H1 (cell line): Measurements from ENCODE around the gene OTUD6A. TPM values are rescaled to one million over a fixed set of nuclear protein-coding genes. Genes with fewer than 3 reads are reported as not detected.

ENCODE experiments used
- CTCF ChIA-PET: fragments of 300-600 bp; sonication (Branson Sonifier 250); formaldehyde crosslinking; loops from one replicate; lab custom pipeline; 2021; ENCODE audit not compliant: partially characterized antibody; lab: Charles Lee
- POLR2A ChIA-PET: fragments of 300-600 bp; sonication (Branson Sonifier 250); formaldehyde crosslinking; loops from one replicate; lab custom pipeline; 2021; ENCODE audit warnings: inconsistent platforms; ENCODE audit not compliant: partially characterized antibody; lab: Charles Lee
- DNase-seq, 2 experiments: peaks; one replicate each; pipeline versions ENCODE4 v3.0.0 to v3.0.0-alpha.2; 2010 to 2022; ENCODE audit warnings: low spot score in 2 of 2, low read depth in 1 of 2, mixed read lengths in 1 of 2
- FAIRE-seq: peaks from 2 replicates; lab custom pipeline; 2011; peaks lifted over from hg19 to GRCh38; lab: Jason Lieb, UNC
- H2AFZ ChIP-seq: 2 replicates; pipeline ENCODE4 v1.8.1; 2012; ENCODE audit warnings: low read length, inconsistent platforms
- H2AK5ac ChIP-seq: 2 replicates; pipeline ENCODE4 v1.6.1; 2013; ENCODE audit warnings: low read depth, low read length
- H2BK120ac ChIP-seq: replicated peaks from 2 replicates; pipeline ENCODE3; 2013; ENCODE audit warnings: low read depth, low read length, inconsistent platforms
- H2BK12ac ChIP-seq: 2 replicates; pipeline ENCODE4 v1.6.1; 2013; ENCODE audit warnings: low read depth, low read length
- H2BK15ac ChIP-seq: 2 replicates; pipeline ENCODE4 v1.6.1; 2013; ENCODE audit warnings: low read length
- H2BK20ac ChIP-seq: 2 replicates; pipeline ENCODE4 v1.6.1; 2013; ENCODE audit warnings: low read length
- H2BK5ac ChIP-seq: 2 replicates; pipeline ENCODE4 v1.6.1; 2013; ENCODE audit warnings: low read depth, low read length
- H3K14ac ChIP-seq: 2 replicates; pipeline ENCODE4 v1.6.1; 2013; ENCODE audit warnings: inconsistent platforms; ENCODE audit not compliant: insufficient read length
- H3K18ac ChIP-seq: 2 replicates; pipeline ENCODE4 v1.6.1; 2013; ENCODE audit warnings: low read length; ENCODE audit errors: extremely low read depth
- H3K23ac ChIP-seq: 2 replicates; pipeline ENCODE4 v1.6.1; 2013; ENCODE audit warnings: inconsistent platforms; ENCODE audit not compliant: insufficient read length
- H3K23me2 ChIP-seq: 2 replicates; pipeline ENCODE4 v1.6.1; 2013; ENCODE audit warnings: low read depth, low read length
- H3K27ac ChIP-seq: 2 replicates; pipeline ENCODE4 v1.6.1; 2011; ENCODE audit warnings: low read depth, low read length, inconsistent platforms
- H3K27me3 ChIP-seq, 4 experiments: replicated peaks in 1 of 4; 1 replicate in 1 of 4; 2 replicates in 3 of 4; pipeline versions ENCODE4 v1.6.1 to v1.8.1; 2011 to 2013; ENCODE audit warnings: low read length in 3 of 4, mild to moderate bottlenecking in 3 of 4, inconsistent platforms in 2 of 4, mixed read lengths in 2 of 4, moderate library complexity in 1 of 4; ENCODE audit not compliant: control insufficient read depth in 3 of 4, insufficient read depth in 3 of 4; ENCODE audit errors: extremely low read depth in 1 of 4
- H3K36me3 ChIP-seq, 4 experiments: 2 replicates each; pipeline versions ENCODE4 v1.6.1 to v1.8.1; 2011 to 2013; ENCODE audit warnings: mild to moderate bottlenecking in 4 of 4, low read length in 3 of 4, moderate library complexity in 2 of 4, control low read depth in 1 of 4, inconsistent platforms in 1 of 4; ENCODE audit not compliant: insufficient read depth in 4 of 4, control insufficient read depth in 2 of 4
- H3K4ac ChIP-seq: replicated peaks from 2 replicates; pipeline ENCODE3; 2013; ENCODE audit warnings: low read length, low read depth, mixed read lengths, inconsistent platforms; ENCODE audit not compliant: insufficient read length
- H3K4me1 ChIP-seq, 4 experiments: replicated peaks in 1 of 4; 1 replicate in 1 of 4; 2 replicates in 3 of 4; pipeline versions ENCODE4 v1.6.1 to v1.8.1; 2011 to 2013; ENCODE audit warnings: low read length in 3 of 4, inconsistent platforms in 2 of 4, mixed read lengths in 1 of 4; ENCODE audit not compliant: insufficient read depth in 4 of 4, control insufficient read depth in 3 of 4
- H3K4me2 ChIP-seq, 2 experiments: 2 replicates each; pipeline versions ENCODE4 v1.6.1 to v1.8.1; 2011 to 2013; ENCODE audit warnings: low read depth in 2 of 2, low read length in 2 of 2, control low read depth in 1 of 2, inconsistent platforms in 1 of 2, mild to moderate bottlenecking in 1 of 2; ENCODE audit not compliant: insufficient read depth in 1 of 2
- H3K4me3 ChIP-seq, 4 experiments: fragments of 200-600, 300-600 bp in 1 of 4; sonication (generic), shearing (Covaris generic), sonication (Bioruptor Twin) in 1 of 4; 2 replicates each; pipeline versions ENCODE4 v1.5.1 to v1.8.1; 2011 to 2016; ENCODE audit warnings: low read length in 4 of 4, low read depth in 3 of 4, control low read depth in 2 of 4, inconsistent platforms in 2 of 4, mild to moderate bottlenecking in 2 of 4, mixed read lengths in 1 of 4, moderate library complexity in 1 of 4; ENCODE audit not compliant: insufficient read depth in 2 of 4; ENCODE audit errors: extremely low read depth in 1 of 4
- H3K56ac ChIP-seq: replicated peaks from 2 replicates; pipeline ENCODE3; 2013; ENCODE audit warnings: low read depth, mild to moderate bottlenecking, mixed read lengths, low read length, inconsistent platforms; ENCODE audit not compliant: insufficient read length
- H3K79me1 ChIP-seq: 2 replicates; pipeline ENCODE4 v1.6.1; 2013; ENCODE audit warnings: low read depth, low read length, control low read depth
- H3K79me2 ChIP-seq, 2 experiments: 2 replicates each; pipeline versions ENCODE4 v1.6.1 to v1.8.1; 2012 to 2013; ENCODE audit warnings: low read length in 2 of 2, mild to moderate bottlenecking in 2 of 2, inconsistent platforms in 1 of 2; ENCODE audit not compliant: insufficient read depth in 2 of 2, control insufficient read depth in 1 of 2
- H3K9ac ChIP-seq, 4 experiments: replicated peaks in 1 of 4; 1 replicate in 1 of 4; 2 replicates in 3 of 4; pipeline versions ENCODE4 v1.6.1 to v1.8.1; 2011 to 2013; ENCODE audit warnings: low read depth in 3 of 4, low read length in 3 of 4, control low read depth in 2 of 4, mild to moderate bottlenecking in 2 of 4, moderate library complexity in 2 of 4, inconsistent platforms in 1 of 4; ENCODE audit errors: extremely low read depth in 1 of 4
- H3K9me3 ChIP-seq, 2 experiments: 2 replicates each; pipeline versions ENCODE4 v1.6.1 to v1.8.1; 2012 to 2013; ENCODE audit warnings: mild to moderate bottlenecking in 2 of 2, moderate library complexity in 2 of 2, control low read depth in 1 of 2, inconsistent platforms in 1 of 2, low read depth in 1 of 2, low read length in 1 of 2, mixed read lengths in 1 of 2; ENCODE audit not compliant: insufficient read depth in 2 of 2
- H4K20me1 ChIP-seq, 2 experiments: replicated peaks in 1 of 2; 2 replicates each; pipeline versions ENCODE3 to v1.8.1; 2011 to 2013; ENCODE audit warnings: inconsistent platforms in 2 of 2, low read length in 2 of 2, mild to moderate bottlenecking in 1 of 2; ENCODE audit not compliant: insufficient read depth in 2 of 2, control insufficient read depth in 1 of 2
- H4K5ac ChIP-seq: 2 replicates; pipeline ENCODE4 v1.6.1; 2013; ENCODE audit warnings: low read length, low read depth, mixed read lengths, inconsistent platforms; ENCODE audit not compliant: insufficient read length
- H4K8ac ChIP-seq: 2 replicates; pipeline ENCODE4 v1.8.0; 2013; ENCODE audit warnings: mild to moderate bottlenecking, moderate library complexity, low read length, inconsistent platforms; ENCODE audit not compliant: insufficient read depth; ENCODE audit errors: extremely low read depth
- H4K91ac ChIP-seq: replicated peaks from 2 replicates; pipeline ENCODE3; 2013; ENCODE audit warnings: low read length, mixed read lengths, inconsistent platforms; ENCODE audit not compliant: insufficient read length
- CEBPB ChIP-seq: IDR thresholded peaks from 2 replicates; pipeline ENCODE4 v1.6.1; 2012; ENCODE audit warnings: low read depth, low read length
- HDAC6 ChIP-seq: IDR thresholded peaks from one replicate; pipeline ENCODE4 v1.7.1; 2012; ENCODE audit warnings: low read depth, mild to moderate bottlenecking, inconsistent platforms, low read length, moderate library complexity
- SP1 ChIP-seq: IDR thresholded peaks from 2 replicates; pipeline ENCODE4 v1.6.1; 2011; ENCODE audit warnings: low read depth, low read length
- TEAD4 ChIP-seq: IDR thresholded peaks from 2 replicates; pipeline ENCODE4 v1.6.1; 2012; ENCODE audit warnings: low read depth, low read length, inconsistent platforms, mixed read lengths
- WGBS, 2 experiments: shearing (Covaris generic) in 1 of 2; methylation state at CpG; one replicate each; pipeline versions ENCODE4 v1.1.6 to v1.1.7; 2013 to 2015; ENCODE audit warnings: low lambda C conversion rate in 2 of 2, mixed read lengths in 2 of 2, inconsistent platforms in 1 of 2, low coverage in 1 of 2, missing lambda C conversion rate in 1 of 2; ENCODE audit not compliant: insufficient replicate concordance in 2 of 2, insufficient coverage in 1 of 2, insufficient read length in 1 of 2; ENCODE audit errors: extremely low coverage in 1 of 2, missing lambda C conversion rate in 1 of 2; 5-methylcytosine and 5-hydroxymethylcytosine counted together
- polyA plus RNA-seq, 7 experiments: library from polyadenylated mRNA; depleted of rRNA in 3 of 7; stranded (reverse) in 5 of 7; unstranded in 2 of 7; fragments of >200 nt in 5 of 7; fragments of 200-250 nt in 2 of 7; gene quantifications; 1 replicate in 5 of 7; 2 replicates in 1 of 7; 4 replicates in 1 of 7; pipeline versions ENCODE4 v1.2.1 to v1.2.3, GENCODE V29; 2011 to 2013; ENCODE audit warnings: missing spikeins in 2 of 7, mixed read lengths in 2 of 7
- total RNA-seq: library from RNA; stranded (reverse); fragmentation: NEBNext Ultra II Directional; extraction: Animal tissue kit (Norgen Biotek cat#: 25700); gene quantifications from 2 replicates; pipeline ENCODE4 v1.2.1, GENCODE V29; 2021

OTUD6A gene
- total and polyA plus RNA-seq, 2 of the 8 experiments (the other 6 are each of a cell fraction or from before 2014, with no cell fraction given), result 0.09 to 0.17 TPM

DNA sequence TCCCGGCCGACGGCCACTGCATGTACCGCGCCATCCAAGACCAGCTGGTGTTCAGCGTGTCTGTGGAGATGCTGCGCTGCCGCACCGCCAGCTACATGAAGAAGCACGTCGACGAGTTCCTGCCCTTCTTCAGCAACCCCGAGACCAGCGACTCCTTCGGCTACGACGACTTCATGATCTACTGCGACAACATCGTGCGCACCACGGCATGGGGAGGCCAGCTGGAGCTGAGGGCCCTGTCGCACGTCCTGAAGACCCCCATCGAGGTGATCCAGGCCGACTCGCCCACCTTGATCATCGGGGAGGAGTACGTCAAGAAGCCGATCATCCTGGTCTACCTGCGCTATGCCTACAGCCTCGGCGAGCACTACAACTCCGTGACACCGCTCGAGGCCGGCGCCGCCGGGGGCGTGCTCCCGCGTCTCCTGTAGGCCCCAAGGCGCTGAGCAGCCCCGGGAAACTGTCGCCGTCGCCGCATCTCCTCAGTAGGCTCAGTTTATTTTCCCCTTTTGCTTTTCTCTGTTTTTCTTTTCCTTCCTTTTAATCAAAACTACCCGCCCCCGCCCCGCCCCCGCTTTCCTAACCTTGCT is 799 bp downstream of the OTUD6A start:
- H3K4me1 ChIP-seq, result peaks cover 0 to 3% (median 0%) of the 10 kb centered on the region in 4 experiments; a peak in 1 of 7 replicates
- no peak overlapping the region for H3K4me3 ChIP-seq
- DNase-seq (no peak), FAIRE-seq (no peak)
- WGBS, 2 experiments, result 97% methylated on average over 23 of the region's 52 CpGs; no CpG with 5 or more reads in 1 of the 2 experiments
- POLR2A ChIA-PET, result no interaction called here
- H3K4ac ChIP-seq, result no peak overlapping the region
- H3K36me3 ChIP-seq, result no peaks in the 10 kb centered on the region
- no peak overlapping the region for H4K8ac ChIP-seq
- H3K56ac ChIP-seq, result no peak overlapping the region
- H2BK12ac ChIP-seq, result no peak overlapping the region
- H3K4me2 ChIP-seq, result no peak overlapping the region
- no peak overlapping the region for H3K23ac ChIP-seq
- H3K79me1 ChIP-seq, result no peaks in the 10 kb centered on the region
- no peak overlapping the region for H4K5ac ChIP-seq
- H3K9me3 ChIP-seq, result no peaks in the 10 kb centered on the region; a peak in 1 of 4 replicates
- no peak overlapping the region for H3K9ac ChIP-seq
- H4K91ac ChIP-seq, result no peak overlapping the region
- no peak overlapping the region for H3K18ac ChIP-seq
- no peak overlapping the region for H2AK5ac ChIP-seq
- no peaks in the 10 kb centered on the region; a peak in 1 of 7 replicates for H3K27me3 ChIP-seq
- H2BK5ac ChIP-seq, result no peak overlapping the region
- H2AFZ ChIP-seq, result no peak overlapping the region
- TF ChIP-seq SP1, result no peak
- TF ChIP-seq HDAC6, result no peak
- no peak for TF ChIP-seq CEBPB
- no peak for TF ChIP-seq TEAD4
- H2BK15ac ChIP-seq, result no peak overlapping the region
- H2BK120ac ChIP-seq, result no peak overlapping the region
- CTCF ChIA-PET, result interaction anchor here (0.8 kb wide), 2 partner anchors 28 to 34 kb away, joined by 3 read pairs; no protein-coding TSS in a partner anchor
- no peaks in the 10 kb centered on the region for H4K20me1 ChIP-seq
- no peak overlapping the region for H2BK20ac ChIP-seq
- H3K14ac ChIP-seq, result no peak overlapping the region
- no peaks in the 10 kb centered on the region for H3K79me2 ChIP-seq
- no peaks in the 10 kb centered on the region for H3K23me2 ChIP-seq
- no peak overlapping the region for H3K27ac ChIP-seq
